Astrocyte (in vitro differentiated cells and primary cell): ENCODE data around the gene HNF1B. TPM values are rescaled to one million over a fixed set of nuclear protein-coding genes. Genes with fewer than 3 reads are reported as not detected.
A peak's percentile ranks its signal among the peaks of the same experiment; 100 is the strongest.

Source experiments
- DNase-seq: peaks from one replicate; pipeline ENCODE4 v3.0.0-alpha.2; 2010; ENCODE audit warnings: low read depth
- FAIRE-seq: peaks from 2 replicates; lab custom pipeline; 2011; peaks lifted over from hg19 to GRCh38; lab: Jason Lieb, UNC
- H2AFZ ChIP-seq: 2 replicates; pipeline ENCODE4 v1.6.0; 2012; ENCODE audit warnings: low read depth, low read length, inconsistent platforms
- H3K27ac ChIP-seq: 2 replicates; pipeline ENCODE4 v1.5.1; 2011; ENCODE audit warnings: low read depth, low read length, inconsistent platforms
- H3K27me3 ChIP-seq: 2 replicates; pipeline ENCODE4 v1.6.0; 2011; ENCODE audit warnings: low read length, inconsistent platforms; ENCODE audit not compliant: insufficient read depth
- H3K36me3 ChIP-seq: 2 replicates; pipeline ENCODE4 v1.5.1; 2011; ENCODE audit warnings: low read length, inconsistent platforms; ENCODE audit not compliant: insufficient read depth
- H3K4me1 ChIP-seq: 2 replicates; pipeline ENCODE4 v1.5.1; 2011; ENCODE audit warnings: low read length, inconsistent platforms; ENCODE audit not compliant: insufficient read depth
- H3K4me2 ChIP-seq: 2 replicates; pipeline ENCODE4 v1.6.0; 2012; ENCODE audit warnings: low read length, inconsistent platforms
- H3K4me3 ChIP-seq: 2 replicates; pipeline ENCODE4 v1.5.1; 2011; ENCODE audit warnings: low read depth, mild to moderate bottlenecking, low read length, inconsistent platforms; ENCODE audit not compliant: insufficient read depth
- H3K79me2 ChIP-seq: 2 replicates; pipeline ENCODE4 v1.6.0; 2012; ENCODE audit warnings: mild to moderate bottlenecking, low read length, inconsistent platforms; ENCODE audit not compliant: insufficient read depth
- H3K9ac ChIP-seq: 2 replicates; pipeline ENCODE4 v1.6.0; 2012; ENCODE audit warnings: mild to moderate bottlenecking, low read length, inconsistent platforms
- H3K9me3 ChIP-seq: 2 replicates; pipeline ENCODE4 v1.5.1; 2012; ENCODE audit warnings: low read depth, mild to moderate bottlenecking, low read length, inconsistent platforms; ENCODE audit not compliant: insufficient read depth
- H4K20me1 ChIP-seq: 2 replicates; pipeline ENCODE4 v1.6.0; 2012; ENCODE audit warnings: low read length, inconsistent platforms; ENCODE audit not compliant: insufficient read depth
- H3K27ac Mint-ChIP-seq: one replicate; pipeline ENCODE4 v1.8.0; 2021; ENCODE audit warnings: mild to moderate bottlenecking, mixed read lengths; ENCODE audit not compliant: unreplicated experiment
- H3K27me3 Mint-ChIP-seq: one replicate; pipeline ENCODE4 v1.8.0; 2021; ENCODE audit warnings: low read depth, mixed read lengths; ENCODE audit not compliant: unreplicated experiment
- H3K36me3 Mint-ChIP-seq: one replicate; pipeline ENCODE4 v1.8.0; 2021; ENCODE audit warnings: low read depth, mixed read lengths; ENCODE audit not compliant: unreplicated experiment
- H3K4me1 Mint-ChIP-seq: one replicate; pipeline ENCODE4 v1.8.0; 2021; ENCODE audit warnings: low read depth, mixed read lengths; ENCODE audit not compliant: unreplicated experiment
- H3K4me3 Mint-ChIP-seq: one replicate; pipeline ENCODE4 v1.8.0; 2021; ENCODE audit warnings: mild to moderate bottlenecking, moderate library complexity, mixed read lengths; ENCODE audit not compliant: unreplicated experiment
- H3K9me3 Mint-ChIP-seq: one replicate; pipeline ENCODE4 v1.8.0; 2021; ENCODE audit warnings: mild to moderate bottlenecking, mixed read lengths; ENCODE audit not compliant: unreplicated experiment
- EZH2 ChIP-seq: IDR thresholded peaks from 2 replicates; pipeline ENCODE4 v1.6.1; 2012; ENCODE audit warnings: mild to moderate bottlenecking, low read length, inconsistent platforms; ENCODE audit not compliant: insufficient read depth
- total RNA-seq: library from RNA; stranded (reverse); gene quantifications from 2 replicates; pipeline ENCODE4 v1.2.1, GENCODE V29; 2021
- TF ChIP-seq, protein P1 (sequence below): IDR thresholded peaks from 2 replicates; pipeline ENCODE4 v1.5.1; 2011; ENCODE audit warnings: low read depth, mild to moderate bottlenecking, inconsistent platforms, low read length, moderate library complexity; ENCODE audit not compliant: insufficient read depth

HNF1B gene
- total RNA-seq, 1 donor from 2014 or later = 15.6 TPM

- Histone ChIP-seq H3K9ac (no peak overlapping the region), H3K36me3 (no peaks in the 10 kb centered on the region), H3K27me3 (no peaks in the 10 kb centered on the region), H4K20me1 (no peaks in the 10 kb centered on the region), H3K9me3 (no peaks in the 10 kb centered on the region), H3K4me3 (no peak overlapping the region), H3K4me2 (no peak overlapping the region), H3K27ac (no peak overlapping the region), H3K79me2 (no peaks in the 10 kb centered on the region), H2AFZ (no peak overlapping the region), H3K4me1 (peaks cover 21% of the 10 kb centered on the region)
- Mint-ChIP-seq H3K4me3 (no peak overlapping the region), H3K4me1 (peaks cover 22% of the 10 kb centered on the region), H3K9me3 (peaks cover 4% of the 10 kb centered on the region), H3K27me3 (peaks cover 2% of the 10 kb centered on the region), H3K27ac (peak overlapping the region; percentile 31), H3K36me3 (peaks cover 27% of the 10 kb centered on the region)
- TF ChIP-seq, protein P1, sequence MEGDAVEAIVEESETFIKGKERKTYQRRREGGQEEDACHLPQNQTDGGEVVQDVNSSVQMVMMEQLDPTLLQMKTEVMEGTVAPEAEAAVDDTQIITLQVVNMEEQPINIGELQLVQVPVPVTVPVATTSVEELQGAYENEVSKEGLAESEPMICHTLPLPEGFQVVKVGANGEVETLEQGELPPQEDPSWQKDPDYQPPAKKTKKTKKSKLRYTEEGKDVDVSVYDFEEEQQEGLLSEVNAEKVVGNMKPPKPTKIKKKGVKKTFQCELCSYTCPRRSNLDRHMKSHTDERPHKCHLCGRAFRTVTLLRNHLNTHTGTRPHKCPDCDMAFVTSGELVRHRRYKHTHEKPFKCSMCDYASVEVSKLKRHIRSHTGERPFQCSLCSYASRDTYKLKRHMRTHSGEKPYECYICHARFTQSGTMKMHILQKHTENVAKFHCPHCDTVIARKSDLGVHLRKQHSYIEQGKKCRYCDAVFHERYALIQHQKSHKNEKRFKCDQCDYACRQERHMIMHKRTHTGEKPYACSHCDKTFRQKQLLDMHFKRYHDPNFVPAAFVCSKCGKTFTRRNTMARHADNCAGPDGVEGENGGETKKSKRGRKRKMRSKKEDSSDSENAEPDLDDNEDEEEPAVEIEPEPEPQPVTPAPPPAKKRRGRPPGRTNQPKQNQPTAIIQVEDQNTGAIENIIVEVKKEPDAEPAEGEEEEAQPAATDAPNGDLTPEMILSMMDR = no peak
- TF ChIP-seq EZH2 = no peak
- FAIRE-seq (no peak), DNase-seq (peak; percentile 53)
These were observed 45.4 kb downstream of the HNF1B start for GRCh38 chr17:37699285-37699973.

DNA sequence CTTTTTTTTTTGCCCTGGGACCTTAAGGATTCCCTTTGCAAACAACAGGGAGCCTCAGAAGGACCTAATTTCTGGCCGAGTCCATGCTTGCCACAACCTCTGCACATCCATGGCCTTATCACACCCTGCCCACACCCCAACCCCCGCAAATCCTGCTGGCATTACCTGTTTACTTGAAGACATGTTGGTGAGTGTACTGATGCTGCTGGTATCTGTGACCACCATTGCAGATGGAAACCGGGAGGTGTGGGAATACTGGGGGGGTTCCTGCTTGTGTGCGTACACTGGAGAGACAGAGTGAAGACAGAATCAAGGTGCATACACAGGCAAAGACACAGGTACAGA, 46.0 kb downstream of the HNF1B start:
- no peaks in the 10 kb centered on the region for H3K79me2 ChIP-seq
- no peak overlapping the region for H3K9ac ChIP-seq
- no peak overlapping the region for H3K4me3 Mint-ChIP-seq
- H3K36me3 Mint-ChIP-seq = peaks cover 28% of the 10 kb centered on the region
- peaks cover 21% of the 10 kb centered on the region for H3K4me1 ChIP-seq
- H3K4me3 ChIP-seq = no peak overlapping the region
- peaks cover 4% of the 10 kb centered on the region for H3K9me3 Mint-ChIP-seq
- H3K27ac ChIP-seq = no peak overlapping the region
- peak overlapping the region; percentile 31 for H3K27ac Mint-ChIP-seq
- H3K36me3 ChIP-seq = no peaks in the 10 kb centered on the region
- H3K27me3 Mint-ChIP-seq = peaks cover 2% of the 10 kb centered on the region
- no peaks in the 10 kb centered on the region for H3K9me3 ChIP-seq
- H2AFZ ChIP-seq = no peak overlapping the region
- no peak overlapping the region for H3K4me2 ChIP-seq
- FAIRE-seq = no peak
- no peaks in the 10 kb centered on the region for H3K27me3 ChIP-seq
- TF ChIP-seq EZH2 = no peak
- TF ChIP-seq, protein P1 = no peak
- H3K4me1 Mint-ChIP-seq = peaks cover 22% of the 10 kb centered on the region
- H4K20me1 ChIP-seq = no peaks in the 10 kb centered on the region
- no peak for DNase-seq

GRCh38 chr17:37698132-37698910, 46.5 kb downstream of the HNF1B start:
- Mint-ChIP-seq H3K4me3 (no peak overlapping the region), H3K36me3 (peaks cover 28% of the 10 kb centered on the region), H3K9me3 (peaks cover 4% of the 10 kb centered on the region), H3K27me3 (peaks cover 2% of the 10 kb centered on the region), H3K27ac (peak overlapping the region; percentile 31), H3K4me1 (peaks cover 22% of the 10 kb centered on the region)
- no peaks in the 10 kb centered on the region for H3K9me3 ChIP-seq
- DNase-seq (peak; percentile 63), FAIRE-seq (no peak)
- H3K9ac ChIP-seq = no peak overlapping the region
- H4K20me1 ChIP-seq = no peaks in the 10 kb centered on the region
- H3K4me2 ChIP-seq = peak overlapping the region; percentile 27
- no peak overlapping the region for H2AFZ ChIP-seq
- no peaks in the 10 kb centered on the region for H3K27me3 ChIP-seq
- no peaks in the 10 kb centered on the region for H3K36me3 ChIP-seq
- H3K27ac ChIP-seq = no peak overlapping the region
- no peak for TF ChIP-seq EZH2
- TF ChIP-seq, protein P1 = no peak
- H3K4me1 ChIP-seq = peaks cover 21% of the 10 kb centered on the region
- no peaks in the 10 kb centered on the region for H3K79me2 ChIP-seq
- H3K4me3 ChIP-seq = no peak overlapping the region
